Measurements from ENCODE around the gene CCNB1IP1. TPM values are rescaled to one million over a fixed set of nuclear protein-coding genes. Genes with fewer than 3 reads are reported as not detected.

CCNB1IP1 gene
- total and polyA plus RNA-seq, 7 donors: 11.9 to 67.4 (median 35.9) TPM

DNA sequence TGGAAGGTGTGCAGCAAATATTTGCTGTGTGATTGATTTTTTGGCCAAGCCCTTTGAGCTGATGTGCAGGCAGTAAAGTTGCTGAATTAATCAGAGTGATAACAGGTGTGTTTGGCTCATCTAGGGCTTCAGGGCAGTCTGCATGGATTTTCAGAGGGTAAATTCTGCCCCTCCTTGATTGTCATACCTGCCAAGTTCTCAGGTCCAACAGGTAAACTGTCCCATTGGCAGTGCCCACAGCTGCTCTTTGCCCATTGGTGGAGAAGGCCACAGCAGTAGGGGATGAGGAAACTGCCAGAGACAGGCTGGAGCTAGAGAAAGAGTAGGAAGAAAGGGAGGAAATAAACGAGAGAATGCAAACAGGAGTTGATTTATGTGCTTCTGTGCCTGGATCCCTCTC, 46.7 kb upstream of the CCNB1IP1 start:
- Histone ChIP-seq H3K27me3 (ENCODE audit: insufficient read depth in 3 of 3, low read length in 2 of 3) (no peaks in the 10 kb centered on the region), H3K36me3 (ENCODE audit: insufficient read depth in 1 of 2, low read depth in 1 of 2) (peaks cover 13 to 100% of the 10 kb centered on the region in 2 donors), H3K4me3 (no peak overlapping the region), H3K4me1 (no peaks in the 10 kb centered on the region), H3K9me3 (no peaks in the 10 kb centered on the region), H3K27ac (no peak overlapping the region)
- DNase-seq: no peak
- ATAC-seq: no peak
- TF ChIP-seq, protein P1, sequence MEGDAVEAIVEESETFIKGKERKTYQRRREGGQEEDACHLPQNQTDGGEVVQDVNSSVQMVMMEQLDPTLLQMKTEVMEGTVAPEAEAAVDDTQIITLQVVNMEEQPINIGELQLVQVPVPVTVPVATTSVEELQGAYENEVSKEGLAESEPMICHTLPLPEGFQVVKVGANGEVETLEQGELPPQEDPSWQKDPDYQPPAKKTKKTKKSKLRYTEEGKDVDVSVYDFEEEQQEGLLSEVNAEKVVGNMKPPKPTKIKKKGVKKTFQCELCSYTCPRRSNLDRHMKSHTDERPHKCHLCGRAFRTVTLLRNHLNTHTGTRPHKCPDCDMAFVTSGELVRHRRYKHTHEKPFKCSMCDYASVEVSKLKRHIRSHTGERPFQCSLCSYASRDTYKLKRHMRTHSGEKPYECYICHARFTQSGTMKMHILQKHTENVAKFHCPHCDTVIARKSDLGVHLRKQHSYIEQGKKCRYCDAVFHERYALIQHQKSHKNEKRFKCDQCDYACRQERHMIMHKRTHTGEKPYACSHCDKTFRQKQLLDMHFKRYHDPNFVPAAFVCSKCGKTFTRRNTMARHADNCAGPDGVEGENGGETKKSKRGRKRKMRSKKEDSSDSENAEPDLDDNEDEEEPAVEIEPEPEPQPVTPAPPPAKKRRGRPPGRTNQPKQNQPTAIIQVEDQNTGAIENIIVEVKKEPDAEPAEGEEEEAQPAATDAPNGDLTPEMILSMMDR (IDR thresholded peaks at IDR 0.05): no peak
- intact Hi-C loops (cut with DNase I): no loop called here
- 39 to 50% (median 42%) methylated on average over 1 of the region's 1 CpG for WGBS, 3 donors

DNA sequence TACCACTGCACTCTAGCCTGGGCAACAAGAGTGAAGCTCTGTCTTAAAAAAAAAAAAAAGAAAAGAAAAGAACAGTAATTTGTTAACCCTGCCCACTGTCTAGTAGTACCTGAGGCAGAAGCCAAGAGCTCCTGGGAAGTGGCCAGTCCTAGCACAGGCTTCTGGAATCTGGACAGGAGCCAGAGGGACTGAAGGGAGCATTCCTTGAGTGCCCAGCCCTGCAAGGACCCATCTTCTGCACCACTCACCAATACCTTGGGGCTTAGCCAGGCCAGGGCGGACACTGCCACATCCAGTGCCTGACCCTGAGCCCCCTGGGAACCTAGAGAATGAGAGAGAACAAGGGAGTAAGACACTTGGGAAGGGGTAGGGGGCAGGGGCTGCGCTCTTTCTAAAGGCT, 44.1 kb upstream of the CCNB1IP1 start:
- H3K9me3 ChIP-seq: no peaks in the 10 kb centered on the region
- H3K27me3 ChIP-seq (ENCODE audit: insufficient read depth in 3 of 3, low read length in 2 of 3): no peaks in the 10 kb centered on the region
- no peak overlapping the region for H3K27ac ChIP-seq
- ATAC-seq: peak; percentile 29 to 39 (median 34)
- no peak overlapping the region for H3K4me3 ChIP-seq
- WGBS, 3 donors: 85 to 100% (median 96%) methylated on average over 2 of the region's 2 CpGs
- intact Hi-C loops (cut with DNase I): no loop called here
- H3K4me1 ChIP-seq: no peaks in the 10 kb centered on the region
- TF ChIP-seq, protein P1 (IDR thresholded peaks at IDR 0.05): no peak
- no peak for DNase-seq
- peaks cover 18 to 100% of the 10 kb centered on the region in 2 donors for H3K36me3 ChIP-seq (ENCODE audit: insufficient read depth in 1 of 2, low read depth in 1 of 2)

DNA sequence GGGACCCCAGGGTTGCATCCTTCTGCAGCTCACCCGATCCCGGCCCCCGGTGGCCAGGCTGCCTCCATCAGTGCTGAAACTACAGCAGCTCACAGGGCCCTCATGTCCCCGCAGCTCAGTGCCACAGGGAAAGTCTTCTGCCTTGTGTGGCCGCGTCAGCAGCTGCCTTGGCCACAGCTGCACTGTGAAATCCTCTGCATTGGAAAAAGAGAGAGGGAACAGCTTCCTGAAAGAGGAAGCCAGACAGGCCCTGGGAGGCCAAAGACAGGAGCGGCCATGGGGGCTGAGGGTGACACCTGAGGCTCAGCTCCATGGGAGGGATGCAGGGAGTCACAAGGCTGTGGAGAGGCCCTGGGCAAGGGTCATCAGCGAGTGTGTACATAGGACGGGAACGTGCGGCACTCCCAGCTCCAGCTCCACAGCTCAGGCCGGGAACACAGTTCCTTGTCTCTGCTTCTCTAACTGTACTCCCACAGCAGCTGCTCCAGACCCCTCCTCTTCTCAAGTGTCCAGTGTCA, 43.1 kb upstream of the CCNB1IP1 start:
- WGBS, 3 donors: 76 to 86% (median 85%) methylated on average over 12 of the region's 12 CpGs
- no peak for DNase-seq
- H3K4me3 ChIP-seq: no peak overlapping the region
- H3K4me1 ChIP-seq: no peaks in the 10 kb centered on the region
- H3K9me3 ChIP-seq: no peaks in the 10 kb centered on the region
- no peak overlapping the region for H3K27ac ChIP-seq
- H3K27me3 ChIP-seq (ENCODE audit: insufficient read depth in 3 of 3, low read length in 2 of 3): no peaks in the 10 kb centered on the region
- intact Hi-C loops (cut with DNase I): no loop called here
- TF ChIP-seq, protein P1 (IDR thresholded peaks at IDR 0.05): no peak
- no peak for ATAC-seq
- peaks cover 21 to 100% of the 10 kb centered on the region in 2 donors for H3K36me3 ChIP-seq (ENCODE audit: insufficient read depth in 1 of 2, low read depth in 1 of 2)

DNA sequence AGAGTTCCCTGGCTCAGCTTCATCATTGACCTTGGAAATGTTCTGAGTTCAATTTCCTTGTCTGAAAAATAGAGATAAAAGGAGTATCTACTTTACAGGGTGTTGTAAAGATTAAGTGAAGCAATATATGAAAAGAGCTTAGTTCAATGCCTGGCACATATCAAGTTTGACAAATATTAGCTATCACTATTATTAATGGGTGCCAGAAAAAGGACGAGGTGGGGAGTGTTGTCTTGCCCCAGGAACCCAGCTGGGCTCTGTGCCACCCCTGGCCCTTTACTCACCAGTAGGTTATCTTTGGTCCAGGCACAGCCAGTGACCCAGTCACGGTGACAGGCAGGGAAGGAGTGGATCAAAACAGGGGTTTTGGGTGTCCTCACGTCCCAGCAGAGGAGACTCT, 42.4 kb upstream of the CCNB1IP1 start:
- Histone ChIP-seq H3K27ac (no peak overlapping the region), H3K4me1 (no peaks in the 10 kb centered on the region), H3K36me3 (ENCODE audit: insufficient read depth in 1 of 2, low read depth in 1 of 2) (peaks cover 23 to 100% of the 10 kb centered on the region in 2 donors), H3K4me3 (no peak overlapping the region), H3K27me3 (ENCODE audit: insufficient read depth in 3 of 3, low read length in 2 of 3) (no peaks in the 10 kb centered on the region), H3K9me3 (no peaks in the 10 kb centered on the region)
- DNase-seq: no peak
- 61 to 93% (median 75%) methylated on average over 3 of the region's 3 CpGs for WGBS, 3 donors
- TF ChIP-seq, protein P1 (IDR thresholded peaks at IDR 0.05): no peak
- intact Hi-C loops (cut with DNase I): no loop called here
- ATAC-seq: no peak

DNA sequence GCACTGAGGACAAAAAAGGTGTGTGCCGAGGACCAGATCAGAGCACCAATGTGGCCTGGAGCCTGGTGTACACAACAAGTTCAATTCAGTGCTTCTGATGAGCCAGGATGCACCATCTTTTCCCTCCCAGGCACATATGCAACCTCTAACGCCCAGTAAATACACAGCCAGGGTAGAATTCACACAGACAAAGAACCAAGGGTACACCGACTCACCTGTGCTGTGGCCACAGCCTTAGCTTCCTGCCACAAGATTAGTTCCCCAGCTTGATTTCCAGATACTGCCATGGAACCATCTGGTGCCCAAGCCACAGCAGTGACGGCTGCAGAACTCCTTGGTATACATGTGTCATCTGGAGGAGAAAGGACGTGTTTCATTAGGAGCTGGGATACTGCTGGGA, 39.7 kb upstream of the CCNB1IP1 start:
- Histone ChIP-seq H3K9me3 (no peaks in the 10 kb centered on the region), H3K27me3 (ENCODE audit: insufficient read depth in 3 of 3, low read length in 2 of 3) (no peaks in the 10 kb centered on the region), H3K4me3 (no peak overlapping the region), H3K27ac (no peak overlapping the region), H3K36me3 (ENCODE audit: insufficient read depth in 1 of 2, low read depth in 1 of 2) (peaks cover 18 to 100% of the 10 kb centered on the region in 2 donors), H3K4me1 (no peaks in the 10 kb centered on the region)
- intact Hi-C loops (cut with DNase I): no loop called here
- ATAC-seq (no peak), DNase-seq (no peak)
- TF ChIP-seq, protein P1 (IDR thresholded peaks at IDR 0.05): no peak
- 83 to 94% (median 92%) methylated on average over 5 of the region's 5 CpGs for WGBS, 3 donors
